ENCODE results near the gene PHETA1.
"Not testable (repeated sequence)": the region's sequence is repeated elsewhere in the genome, so short reads cannot be mapped to it uniquely, and the experiment has no call there.

Gene PHETA1

DNA sequence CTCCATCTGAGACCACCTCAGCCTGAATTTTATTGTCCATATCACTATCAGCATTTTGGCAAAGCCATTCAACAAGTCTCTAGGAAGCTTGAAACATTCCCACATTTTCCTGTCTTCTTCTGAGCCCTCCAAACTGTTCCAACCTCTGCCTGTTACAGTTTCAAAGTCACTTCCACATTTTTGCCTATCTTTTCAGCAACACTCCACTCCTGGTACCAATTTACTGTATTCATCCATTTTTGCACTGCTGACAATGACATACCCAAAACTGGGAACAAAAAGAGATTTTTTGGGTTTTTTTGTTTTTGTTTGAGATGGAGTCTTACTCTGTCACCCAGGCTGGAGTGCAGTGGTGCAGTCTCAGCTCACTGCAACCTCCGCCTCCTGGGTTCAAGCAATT is 4.3 kb upstream of the PHETA1 start:
- not testable (repeated sequence) for H3K9me3 Mint-ChIP-seq; H3K4me3 Mint-ChIP-seq; H3K36me3 Mint-ChIP-seq (ENCODE audit: insufficient read depth); H3K27me3 Mint-ChIP-seq; H3K4me1 Mint-ChIP-seq (ENCODE audit: low read depth in 2 of 2); H3K27ac Mint-ChIP-seq; ATAC-seq (replicated peaks); DNase-seq

DNA sequence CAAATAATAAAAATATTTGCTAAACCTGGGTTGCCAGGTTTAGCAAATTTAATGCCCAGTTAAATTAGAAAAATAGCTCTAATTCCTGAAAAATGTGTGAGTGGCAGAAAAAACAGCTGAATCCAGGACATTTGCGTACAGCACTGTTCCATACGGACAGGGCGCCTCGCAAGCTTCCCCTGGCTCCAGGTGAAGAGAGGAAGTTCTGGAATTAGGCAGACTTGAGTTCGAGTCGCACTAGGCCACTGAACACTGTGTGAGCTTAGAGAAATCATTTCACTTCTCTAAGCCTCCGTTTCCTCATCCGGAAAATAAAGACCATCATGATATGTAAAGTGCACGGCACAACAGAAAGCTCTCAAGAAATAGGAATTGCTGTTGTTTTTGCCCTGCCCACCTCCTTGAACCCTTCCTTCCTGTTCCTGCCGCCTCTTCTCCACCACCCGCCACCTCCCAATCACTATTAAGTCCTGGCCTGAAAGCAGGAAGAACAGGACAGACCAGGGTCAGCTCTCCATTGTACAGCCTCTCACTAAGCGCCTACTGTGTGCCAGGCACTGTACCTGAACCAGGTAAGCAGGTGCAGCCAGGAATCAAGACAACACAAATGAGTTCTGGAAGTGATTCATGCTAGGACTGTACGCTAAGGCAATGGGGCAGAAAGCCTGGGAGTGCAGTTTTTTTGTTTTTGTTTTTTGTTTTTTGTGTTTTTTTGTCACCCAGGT is 763 bp upstream of the PHETA1 start:
- Mint-ChIP-seq H3K27ac (peak overlapping the region; percentile 8 to 74), H3K36me3 (ENCODE audit: insufficient read depth) (peaks cover 4% of the 10 kb centered on the region)

DNA sequence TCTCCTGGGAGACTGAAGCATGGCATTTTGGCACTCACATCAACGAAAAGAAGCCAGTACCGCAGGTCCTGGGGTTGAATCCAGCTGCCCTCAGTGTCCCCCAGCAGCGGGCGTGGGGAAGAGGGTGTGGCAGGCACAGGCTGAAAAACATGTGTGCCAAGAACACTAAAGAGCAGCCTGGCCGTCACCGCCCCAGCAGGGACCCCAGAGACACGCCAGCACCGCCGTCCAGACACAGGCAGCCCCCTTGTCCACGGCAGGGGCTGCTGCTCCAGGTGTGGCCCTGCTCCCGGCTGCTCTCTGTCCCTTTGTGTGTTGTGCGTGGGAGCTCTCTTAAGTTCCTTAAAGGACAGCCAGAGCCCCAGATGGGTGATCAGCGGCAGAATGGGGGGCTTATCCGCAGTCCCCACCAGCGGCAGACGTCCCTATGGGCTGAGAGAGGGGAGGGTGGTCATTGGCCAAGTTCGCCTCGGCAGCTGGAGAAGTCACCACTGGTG is 556 bp downstream of the PHETA1 start:
- Mint-ChIP-seq H3K27me3 (no peaks in the 10 kb centered on the region), H3K9me3 (no peaks in the 10 kb centered on the region), H3K4me3 (peak overlapping the region; percentile 86 to 87), H3K27ac (peak overlapping the region; percentile 46 to 59), H3K36me3 (ENCODE audit: insufficient read depth) (peaks cover 4% of the 10 kb centered on the region), H3K4me1 (ENCODE audit: low read depth in 2 of 2) (peaks cover 21 to 26% of the 10 kb centered on the region in 2 donors)
- peak in 1 of 3 experiments; percentile 2 for DNase-seq
- peak; percentile 16 for ATAC-seq (replicated peaks)

More for the DNA sequence above, 763 bp upstream of the PHETA1 start:
- H3K27me3 Mint-ChIP-seq: peaks cover 0 to 9% of the 10 kb centered on the region in 2 donors
- H3K4me3 Mint-ChIP-seq: peak overlapping the region; percentile 86 to 87
- DNase-seq (no peak), ATAC-seq (replicated peaks) (no peak)
- peaks cover 21 to 26% of the 10 kb centered on the region in 2 donors for H3K4me1 Mint-ChIP-seq (ENCODE audit: low read depth in 2 of 2)
- H3K9me3 Mint-ChIP-seq: no peaks in the 10 kb centered on the region

DNA sequence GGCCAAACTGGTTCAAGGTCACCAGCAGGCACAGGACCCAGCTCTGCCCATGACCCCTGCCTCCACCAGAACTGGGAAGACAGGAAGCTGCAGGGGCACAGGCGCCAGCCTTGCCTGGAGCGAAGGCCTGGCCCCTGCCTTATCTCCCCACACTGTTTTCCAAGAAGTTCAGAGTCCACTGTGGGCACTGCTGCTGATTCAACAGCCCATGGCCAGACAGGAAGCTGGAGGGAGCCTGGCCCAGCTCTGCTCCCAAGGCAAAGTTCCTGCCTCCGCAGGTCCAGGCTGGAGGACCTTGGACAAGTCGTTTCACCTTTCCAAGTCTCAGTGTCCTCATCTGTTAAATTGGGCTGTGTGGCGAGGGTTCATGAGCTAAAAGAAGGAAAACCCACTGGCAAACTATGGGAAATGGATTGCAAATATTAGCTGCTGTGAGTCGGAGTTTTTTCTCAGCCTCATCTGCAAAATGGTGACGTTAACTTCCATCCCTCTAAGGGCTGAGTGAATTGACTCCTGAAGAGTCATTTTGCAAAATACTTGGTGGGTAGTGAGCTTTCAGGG is 1.2 kb downstream of the PHETA1 start:
- peaks cover 4% of the 10 kb centered on the region for H3K36me3 Mint-ChIP-seq (ENCODE audit: insufficient read depth)
- no peaks in the 10 kb centered on the region for H3K27me3 Mint-ChIP-seq
- no peak for DNase-seq
- peaks cover 21 to 26% of the 10 kb centered on the region in 2 donors for H3K4me1 Mint-ChIP-seq (ENCODE audit: low read depth in 2 of 2)
- H3K9me3 Mint-ChIP-seq: no peaks in the 10 kb centered on the region
- ATAC-seq (replicated peaks): no peak
- H3K27ac Mint-ChIP-seq: peak overlapping the region; percentile 46 to 59
- peak overlapping the region; percentile 86 to 87 for H3K4me3 Mint-ChIP-seq

- peak overlapping the region in 1 of 2 donors; percentile 11 for H3K27ac Mint-ChIP-seq
- H3K4me3 Mint-ChIP-seq: no peak overlapping the region
- DNase-seq (no peak), ATAC-seq (replicated peaks) (no peak)
- peaks cover 4% of the 10 kb centered on the region for H3K36me3 Mint-ChIP-seq (ENCODE audit: insufficient read depth)
- peaks cover 21 to 26% of the 10 kb centered on the region in 2 donors for H3K4me1 Mint-ChIP-seq (ENCODE audit: low read depth in 2 of 2)
- H3K27me3 Mint-ChIP-seq: no peaks in the 10 kb centered on the region
- H3K9me3 Mint-ChIP-seq: no peaks in the 10 kb centered on the region
Observed at GRCh38 chr12:111366583-111366982, 2.3 kb downstream of the PHETA1 start.

GRCh38 chr12:111366075-111366474 is 2.8 kb downstream of the PHETA1 start:
- Mint-ChIP-seq H3K36me3 (ENCODE audit: insufficient read depth) (peaks cover 4% of the 10 kb centered on the region), H3K9me3 (no peaks in the 10 kb centered on the region), H3K4me1 (ENCODE audit: low read depth in 2 of 2) (peaks cover 21 to 26% of the 10 kb centered on the region in 2 donors), H3K27me3 (peaks cover 0 to 3% of the 10 kb centered on the region in 2 donors), H3K4me3 (no peak overlapping the region), H3K27ac (no peak overlapping the region)
- ATAC-seq (replicated peaks) (no peak), DNase-seq (no peak)

DNA sequence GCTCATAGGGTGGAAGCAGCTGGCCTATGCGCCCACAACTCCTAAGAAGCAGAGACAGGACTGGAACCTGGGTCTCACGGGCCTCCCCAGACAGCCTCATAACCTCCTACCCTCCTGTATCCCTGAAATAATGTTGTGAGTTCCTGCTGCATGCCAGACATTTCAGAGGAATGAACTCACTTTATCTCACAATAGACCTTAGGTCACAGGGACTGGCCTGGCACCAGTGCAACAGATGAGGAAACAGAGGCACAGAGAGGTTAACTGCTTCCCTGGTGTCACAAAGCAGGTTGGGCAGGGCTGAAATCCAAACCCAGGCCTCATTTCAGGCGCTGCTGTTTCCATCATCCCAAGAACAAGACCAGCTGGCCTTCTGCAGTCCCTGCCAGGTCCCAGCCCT is 5.3 kb downstream of the PHETA1 start:
- Mint-ChIP-seq H3K4me3 (no peak overlapping the region), H3K27me3 (peaks cover 5 to 12% of the 10 kb centered on the region in 2 donors), H3K36me3 (ENCODE audit: insufficient read depth) (no peaks in the 10 kb centered on the region), H3K9me3 (no peaks in the 10 kb centered on the region), H3K4me1 (ENCODE audit: low read depth in 2 of 2) (peaks cover 23 to 31% of the 10 kb centered on the region in 2 donors), H3K27ac (no peak overlapping the region)
- ATAC-seq (replicated peaks): no peak
- no peak for DNase-seq

- H3K4me3 Mint-ChIP-seq: no peak overlapping the region
- no peak overlapping the region for H3K27ac Mint-ChIP-seq
- DNase-seq (no peak), ATAC-seq (replicated peaks) (no peak)
- no peaks in the 10 kb centered on the region for H3K36me3 Mint-ChIP-seq (ENCODE audit: insufficient read depth)
- peaks cover 20 to 24% of the 10 kb centered on the region in 2 donors for H3K4me1 Mint-ChIP-seq (ENCODE audit: low read depth in 2 of 2)
- peaks cover 7 to 12% of the 10 kb centered on the region in 2 donors for H3K27me3 Mint-ChIP-seq
- no peaks in the 10 kb centered on the region for H3K9me3 Mint-ChIP-seq
Observed at GRCh38 chr12:111362687-111363475, 6.0 kb downstream of the PHETA1 start.

GRCh38 chr12:111361717-111362576 is 6.9 kb downstream of the PHETA1 start:
- ATAC-seq (replicated peaks) (no peak), DNase-seq (no peak)
- Mint-ChIP-seq H3K27ac (no peak overlapping the region), H3K27me3 (peaks cover 7 to 12% of the 10 kb centered on the region in 2 donors), H3K9me3 (no peaks in the 10 kb centered on the region), H3K36me3 (ENCODE audit: insufficient read depth) (no peaks in the 10 kb centered on the region), H3K4me3 (no peak overlapping the region), H3K4me1 (ENCODE audit: low read depth in 2 of 2) (peaks cover 10 to 16% of the 10 kb centered on the region in 2 donors)

GRCh38 chr12:111361073-111361716 is 7.7 kb downstream of the PHETA1 start:
- Mint-ChIP-seq H3K36me3 (ENCODE audit: insufficient read depth) (no peaks in the 10 kb centered on the region), H3K4me3 (no peak overlapping the region), H3K4me1 (ENCODE audit: low read depth in 2 of 2) (peaks cover 5 to 12% of the 10 kb centered on the region in 2 donors), H3K9me3 (no peaks in the 10 kb centered on the region), H3K27me3 (peaks cover 7 to 12% of the 10 kb centered on the region in 2 donors), H3K27ac (peak overlapping the region in 1 of 2 donors; percentile 66)
- DNase-seq: no peak
- ATAC-seq (replicated peaks): no peak

GRCh38 chr12:111360325-111360930 is 8.5 kb downstream of the PHETA1 start:
- ATAC-seq (replicated peaks) (no peak), DNase-seq (no peak)
- Mint-ChIP-seq H3K36me3 (ENCODE audit: insufficient read depth) (no peaks in the 10 kb centered on the region), H3K27ac (peak overlapping the region in 1 of 2 donors; percentile 66), H3K4me1 (ENCODE audit: low read depth in 2 of 2) (peaks cover 4 to 10% of the 10 kb centered on the region in 2 donors), H3K9me3 (no peaks in the 10 kb centered on the region), H3K27me3 (peaks cover 7 to 12% of the 10 kb centered on the region in 2 donors), H3K4me3 (no peak overlapping the region)

DNA sequence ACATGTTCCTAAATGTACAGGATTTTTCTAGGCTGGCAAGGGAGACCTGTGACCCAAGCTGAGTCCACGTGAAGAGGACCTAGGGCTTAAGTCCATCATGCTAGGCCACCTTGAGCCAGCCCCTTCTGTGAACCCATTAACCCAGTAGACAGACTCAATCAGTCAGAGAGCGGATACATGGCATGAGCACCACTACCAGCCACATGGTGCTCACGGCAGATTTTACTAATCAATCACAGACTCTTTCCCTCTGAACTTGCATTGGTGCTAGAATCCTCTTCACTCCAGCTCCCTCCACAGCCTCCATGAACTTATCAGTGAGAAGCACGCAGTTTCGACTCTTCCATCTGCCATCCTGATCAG is 9.0 kb downstream of the PHETA1 start:
- DNase-seq (no peak), ATAC-seq (replicated peaks) (no peak)
- no peak overlapping the region for H3K4me3 Mint-ChIP-seq
- peaks cover 7 to 12% of the 10 kb centered on the region in 2 donors for H3K27me3 Mint-ChIP-seq
- peaks cover 4 to 10% of the 10 kb centered on the region in 2 donors for H3K4me1 Mint-ChIP-seq (ENCODE audit: low read depth in 2 of 2)
- H3K27ac Mint-ChIP-seq: no peak overlapping the region
- no peaks in the 10 kb centered on the region for H3K9me3 Mint-ChIP-seq
- H3K36me3 Mint-ChIP-seq (ENCODE audit: insufficient read depth): no peaks in the 10 kb centered on the region
